Fibroblast of the aortic adventitia (primary cell): Measurements from ENCODE around the gene CPA1. TPM values are rescaled to one million over a fixed set of nuclear protein-coding genes. Genes with fewer than 3 reads are reported as not detected.

Experiments
- DNase-seq: peaks from one replicate; pipeline ENCODE4 v3.0.0-alpha.2; 2010; ENCODE audit warnings: low read depth
- H3K4me3 ChIP-seq: 2 replicates; pipeline ENCODE4 v1.5.1; 2011; ENCODE audit warnings: low read depth, mild to moderate bottlenecking, control low read depth, low read length, moderate library complexity
- total RNA-seq: library from RNA; depleted of rRNA; stranded (reverse); fragments of >200 nt; gene quantifications from 2 replicates; pipeline ENCODE4 v1.2.3, GENCODE V29; 2012; ENCODE audit warnings: low replicate concordance
- TF ChIP-seq, protein P1 (sequence below): IDR thresholded peaks from 2 replicates; pipeline ENCODE4 v1.5.1; 2011; ENCODE audit warnings: mild to moderate bottlenecking, low read length, control low read depth, inconsistent platforms; ENCODE audit not compliant: insufficient read depth

CPA1 gene
- total RNA-seq, 1 donor: 0.45 TPM

DNA sequence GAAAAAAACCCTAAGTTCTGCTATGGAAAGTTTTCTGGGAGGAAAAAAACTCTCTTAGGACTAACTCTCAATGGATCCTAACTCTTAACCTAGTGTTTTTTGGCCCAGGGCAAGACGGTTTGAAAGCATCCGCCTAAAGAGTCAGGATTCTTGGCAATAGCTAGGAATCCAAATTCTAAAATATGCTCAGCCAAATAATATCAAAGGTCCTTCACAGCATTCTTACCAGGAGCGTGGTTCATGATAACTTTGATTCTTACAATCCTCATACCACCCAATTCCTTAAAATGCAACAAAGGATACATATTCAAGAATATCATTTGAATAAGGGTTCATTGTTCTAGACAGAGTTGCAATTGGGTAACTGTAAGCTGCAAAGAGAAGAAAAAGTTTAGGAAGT is 21.3 kb downstream of the CPA1 start:
- TF ChIP-seq, protein P1, sequence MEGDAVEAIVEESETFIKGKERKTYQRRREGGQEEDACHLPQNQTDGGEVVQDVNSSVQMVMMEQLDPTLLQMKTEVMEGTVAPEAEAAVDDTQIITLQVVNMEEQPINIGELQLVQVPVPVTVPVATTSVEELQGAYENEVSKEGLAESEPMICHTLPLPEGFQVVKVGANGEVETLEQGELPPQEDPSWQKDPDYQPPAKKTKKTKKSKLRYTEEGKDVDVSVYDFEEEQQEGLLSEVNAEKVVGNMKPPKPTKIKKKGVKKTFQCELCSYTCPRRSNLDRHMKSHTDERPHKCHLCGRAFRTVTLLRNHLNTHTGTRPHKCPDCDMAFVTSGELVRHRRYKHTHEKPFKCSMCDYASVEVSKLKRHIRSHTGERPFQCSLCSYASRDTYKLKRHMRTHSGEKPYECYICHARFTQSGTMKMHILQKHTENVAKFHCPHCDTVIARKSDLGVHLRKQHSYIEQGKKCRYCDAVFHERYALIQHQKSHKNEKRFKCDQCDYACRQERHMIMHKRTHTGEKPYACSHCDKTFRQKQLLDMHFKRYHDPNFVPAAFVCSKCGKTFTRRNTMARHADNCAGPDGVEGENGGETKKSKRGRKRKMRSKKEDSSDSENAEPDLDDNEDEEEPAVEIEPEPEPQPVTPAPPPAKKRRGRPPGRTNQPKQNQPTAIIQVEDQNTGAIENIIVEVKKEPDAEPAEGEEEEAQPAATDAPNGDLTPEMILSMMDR: no peak
- peak; percentile 62 for DNase-seq
- no peak overlapping the region for H3K4me3 ChIP-seq

GRCh38 chr7:130405003-130405402 is 24.7 kb downstream of the CPA1 start:
- TF ChIP-seq, protein P1: no peak
- no peak for DNase-seq
- H3K4me3 ChIP-seq: no peak overlapping the region

- no peak overlapping the region for H3K4me3 ChIP-seq
- peak; percentile 31 for DNase-seq
- TF ChIP-seq, protein P1: no peak
Observed at GRCh38 chr7:130409067-130409711, 28.9 kb downstream of the CPA1 start.

DNA sequence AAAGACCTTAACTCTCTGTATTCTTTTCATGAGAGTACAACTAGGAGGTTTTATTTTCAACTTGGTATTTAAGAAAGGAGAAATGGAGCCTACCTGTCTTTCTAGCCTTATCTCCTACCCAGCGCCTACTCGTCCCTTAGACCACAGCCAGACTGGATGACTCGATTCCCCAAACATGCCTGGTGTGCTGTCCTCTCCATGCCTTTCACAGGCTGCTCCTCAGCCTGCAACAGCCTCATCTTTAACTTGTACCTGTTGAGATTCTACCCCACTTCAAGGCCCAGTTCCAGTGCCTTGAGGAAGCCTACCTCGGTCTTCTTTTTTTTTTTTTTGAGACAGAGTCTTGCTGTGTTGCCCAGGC is 29.4 kb downstream of the CPA1 start:
- TF ChIP-seq, protein P1: no peak
- no peak for DNase-seq
- H3K4me3 ChIP-seq: no peak overlapping the region

DNA sequence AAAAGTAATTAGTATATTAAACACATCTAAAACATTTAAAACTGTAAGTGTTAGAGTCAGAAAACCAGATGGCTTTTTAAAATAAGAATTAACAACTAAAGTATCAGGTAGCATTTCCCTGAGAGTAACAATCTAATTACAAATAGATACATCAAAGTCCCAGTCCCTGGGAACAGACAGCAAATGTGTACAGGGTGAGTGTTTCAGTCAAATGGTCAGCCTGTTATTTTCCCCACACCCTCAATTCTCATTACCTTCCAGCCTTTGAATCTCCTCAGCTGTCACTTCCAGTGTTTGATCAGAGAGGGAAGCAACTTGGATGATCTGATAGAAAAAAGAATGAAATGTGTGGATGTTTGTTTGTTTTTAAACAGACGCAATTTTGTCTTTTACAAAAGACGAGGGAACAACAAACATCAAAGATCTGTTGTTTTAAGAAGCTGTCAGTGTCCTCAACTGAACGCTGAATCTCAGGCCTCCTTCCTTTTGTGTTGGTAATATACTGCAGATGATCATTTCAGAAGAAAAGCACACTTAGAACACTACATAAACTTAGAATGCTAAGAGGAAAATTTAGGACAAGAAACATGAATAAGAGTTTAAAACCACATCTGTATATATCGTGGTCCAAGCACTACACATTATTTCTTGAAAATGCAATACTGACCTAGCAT is 30.7 kb downstream of the CPA1 start:
- no peak overlapping the region for H3K4me3 ChIP-seq
- TF ChIP-seq, protein P1: no peak
- no peak for DNase-seq

DNA sequence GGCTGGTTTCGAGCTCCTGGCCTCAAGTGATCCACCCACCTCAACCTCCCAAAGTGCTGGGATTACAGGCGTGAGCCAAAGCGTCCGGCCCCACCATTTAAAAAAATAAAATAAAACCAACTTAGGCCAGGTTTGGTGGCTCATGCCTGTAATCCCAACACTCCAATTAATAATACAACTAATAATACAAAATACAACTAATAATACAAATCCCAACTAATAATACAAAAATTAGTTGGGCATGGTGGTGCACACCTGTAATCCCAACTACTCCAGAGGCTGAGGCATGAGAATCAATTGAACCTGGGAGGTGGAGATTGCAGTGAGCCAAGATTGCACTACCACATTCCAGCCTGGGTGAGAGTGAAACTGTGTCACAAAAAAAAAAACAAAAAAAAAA is 32.9 kb downstream of the CPA1 start:
- H3K4me3 ChIP-seq: no peak overlapping the region
- TF ChIP-seq, protein P1: no peak
- no peak for DNase-seq

DNA sequence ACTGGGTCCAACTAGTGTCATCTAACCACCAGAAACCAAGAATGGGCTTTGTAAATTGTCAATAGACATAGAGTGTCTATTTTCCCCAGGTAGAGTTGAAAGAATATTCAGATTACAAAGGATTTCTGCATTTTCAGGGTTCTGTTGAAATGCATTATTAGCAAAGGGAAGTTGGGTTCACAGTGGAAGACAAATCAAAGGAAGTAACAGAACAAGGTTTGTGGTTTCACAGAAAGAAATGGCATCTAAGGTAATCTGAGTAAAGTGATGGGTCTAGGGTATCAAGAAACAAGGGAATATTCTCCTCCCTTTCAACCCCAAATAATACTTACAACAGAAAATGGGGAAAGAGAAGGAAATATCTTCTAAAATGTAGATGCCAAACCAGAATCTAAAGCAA is 34.7 kb downstream of the CPA1 start:
- TF ChIP-seq, protein P1: no peak
- DNase-seq: no peak
- no peak overlapping the region for H3K4me3 ChIP-seq
